GM23248 (cell line): Measurements from ENCODE around the gene RIMS4.

ENCODE experiments used
- EZH2 ChIP-seq: fragments of 200-600 bp; sonication (generic); IDR thresholded peaks from 2 replicates; pipeline ENCODE4 v1.6.1; 2018; ENCODE audit warnings: antibody characterized with exemption, mild to moderate bottlenecking; ENCODE audit not compliant: insufficient read depth, poor library complexity, severe bottlenecking
- EZH2phosphoT487 ChIP-seq: fragments of 200-600 bp; sonication (generic); IDR thresholded peaks from 2 replicates; pipeline ENCODE4 v1.6.1; 2018; ENCODE audit warnings: antibody characterized with exemption, moderate library complexity, mild to moderate bottlenecking, low read depth; ENCODE audit not compliant: insufficient read depth

DNA sequence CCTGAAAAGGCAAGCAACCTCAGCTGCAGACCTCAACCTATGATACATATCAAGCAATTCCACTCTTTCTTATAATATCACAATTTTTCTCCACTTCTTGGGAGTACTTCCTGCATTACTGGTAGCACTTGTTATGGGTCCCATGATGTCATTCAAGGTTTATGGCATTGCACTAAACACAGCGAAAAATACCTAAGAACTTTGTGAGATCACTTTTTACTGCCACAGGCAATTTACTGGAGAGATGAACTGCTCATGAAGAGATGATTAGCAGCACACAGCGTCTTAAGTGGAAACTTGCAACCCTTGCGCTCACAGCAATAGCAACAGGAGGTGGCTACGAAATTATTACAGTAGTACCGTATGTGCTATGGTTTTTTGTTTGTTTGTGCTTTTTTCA, 19.3 kb upstream of the RIMS4 start:
- no peak for TF ChIP-seq EZH2
- no peak for TF ChIP-seq EZH2phosphoT487
